ENCODE results near the gene LMNA.

LMNA gene

GRCh38 chr1:156106624-156107488 lies 7.7 kb upstream of the LMNA start:
- peak in 1 of 2 donors; percentile 61 for DNase-seq
- no peaks in the 10 kb centered on the region for H3K9me3 ChIP-seq (ENCODE audit: insufficient read depth, low read depth, low read length)
- H4K8ac ChIP-seq (ENCODE audit: low read depth, low read length) = peak overlapping the region; percentile 17
- H2AK5ac ChIP-seq (ENCODE audit: low read length) = peak overlapping the region; percentile 21
- peaks cover 2 to 3% of the 10 kb centered on the region in 2 experiments for H3K36me3 ChIP-seq (ENCODE audit: control insufficient read depth in 1 of 2, insufficient read depth in 2 of 2, low read length in 2 of 2)
- H3K9ac ChIP-seq (ENCODE audit: low read length) = no peak overlapping the region
- H3K14ac ChIP-seq (ENCODE audit: low read length) = peak overlapping the region; percentile 57
- peak overlapping the region; percentile 54 for H3K18ac ChIP-seq (ENCODE audit: low read length)
- no peak overlapping the region for H4K12ac ChIP-seq (ENCODE audit: low read depth, low read length)
- H3K4me2 ChIP-seq (ENCODE audit: low read length) = peak overlapping the region; percentile 53
- H4K91ac ChIP-seq (ENCODE audit: low read depth, low read length) = peak overlapping the region; percentile 71
- H3K4me3 ChIP-seq (ENCODE audit: low read depth, low read length) = no peak overlapping the region
- no peaks in the 10 kb centered on the region for H3K27me3 ChIP-seq (ENCODE audit: insufficient read depth, low read length)
- H2AFZ ChIP-seq (ENCODE audit: insufficient read depth, low read length, poor library complexity) = no peak overlapping the region
- H3K23ac ChIP-seq (ENCODE audit: low read length) = no peak overlapping the region
- H3K79me1 ChIP-seq (ENCODE audit: low read length) = peaks cover 39% of the 10 kb centered on the region
- WGBS (ENCODE audit: extremely low coverage, insufficient coverage, insufficient read length) = no CpG with 5 or more reads among the region's 14 CpGs
- peak overlapping the region; percentile 80 for H3K27ac ChIP-seq (ENCODE audit: low read depth, low read length)
- H3K4ac ChIP-seq (ENCODE audit: low read depth, low read length) = peak overlapping the region; percentile 27
- peak overlapping the region; percentile 77 for H2BK5ac ChIP-seq (ENCODE audit: low read depth, low read length, poor library complexity)
- peak overlapping the region; percentile 77 for H2BK12ac ChIP-seq (ENCODE audit: low read length)
- peak overlapping the region; percentile 69 for H2BK120ac ChIP-seq (ENCODE audit: insufficient read depth, low read length, poor library complexity)
- peaks cover 42 to 49% of the 10 kb centered on the region in 2 experiments for H3K4me1 ChIP-seq (ENCODE audit: control insufficient read depth in 1 of 2, insufficient read depth in 2 of 2, low read length in 2 of 2)
- peaks cover 12% of the 10 kb centered on the region for H3K79me2 ChIP-seq (ENCODE audit: control insufficient read depth, insufficient read depth, low read length, poor library complexity)

DNA sequence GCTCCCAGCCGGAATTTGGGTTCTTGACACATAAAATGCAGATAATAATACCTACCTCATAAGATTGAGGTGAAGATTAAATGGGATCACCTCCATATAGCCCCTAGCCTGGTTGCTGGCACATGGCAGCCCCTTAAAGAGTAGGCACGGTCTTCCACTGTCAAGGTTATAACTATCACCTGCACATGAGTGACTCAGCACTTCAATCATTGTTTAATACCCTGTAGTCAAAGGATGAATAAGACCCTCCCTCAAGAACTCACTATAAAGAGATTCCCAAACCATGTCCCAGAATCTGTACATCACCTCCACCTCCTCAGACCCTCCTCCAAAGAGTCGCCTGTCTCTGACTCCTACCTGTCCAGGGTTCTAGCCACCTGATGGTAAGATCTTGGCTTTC lies 6.5 kb upstream of the LMNA start:
- H3K18ac ChIP-seq (ENCODE audit: low read length) = no peak overlapping the region
- H2AFZ ChIP-seq (ENCODE audit: insufficient read depth, low read length, poor library complexity) = no peak overlapping the region
- no peak for DNase-seq
- H3K23ac ChIP-seq (ENCODE audit: low read length) = no peak overlapping the region
- no peak overlapping the region for H3K27ac ChIP-seq (ENCODE audit: low read depth, low read length)
- H3K4me1 ChIP-seq (ENCODE audit: control insufficient read depth in 1 of 2, insufficient read depth in 2 of 2, low read length in 2 of 2) = peaks cover 35 to 46% of the 10 kb centered on the region in 2 experiments
- peak overlapping the region; percentile 48 for H4K91ac ChIP-seq (ENCODE audit: low read depth, low read length)
- no CpG with 5 or more reads among the region's 3 CpGs for WGBS (ENCODE audit: extremely low coverage, insufficient coverage, insufficient read length)
- H3K36me3 ChIP-seq (ENCODE audit: control insufficient read depth in 1 of 2, insufficient read depth in 2 of 2, low read length in 2 of 2) = peaks cover 0 to 2% of the 10 kb centered on the region in 2 experiments
- H3K79me2 ChIP-seq (ENCODE audit: control insufficient read depth, insufficient read depth, low read length, poor library complexity) = peaks cover 10% of the 10 kb centered on the region
- no peak overlapping the region for H3K4me3 ChIP-seq (ENCODE audit: low read depth, low read length)
- H3K14ac ChIP-seq (ENCODE audit: low read length) = no peak overlapping the region
- no peak overlapping the region for H2BK5ac ChIP-seq (ENCODE audit: low read depth, low read length, poor library complexity)
- H4K8ac ChIP-seq (ENCODE audit: low read depth, low read length) = no peak overlapping the region
- no peak overlapping the region for H3K4me2 ChIP-seq (ENCODE audit: low read length)
- peaks cover 37% of the 10 kb centered on the region for H3K79me1 ChIP-seq (ENCODE audit: low read length)
- H3K4ac ChIP-seq (ENCODE audit: low read depth, low read length) = no peak overlapping the region
- H2BK120ac ChIP-seq (ENCODE audit: insufficient read depth, low read length, poor library complexity) = no peak overlapping the region
- H3K27me3 ChIP-seq (ENCODE audit: insufficient read depth, low read length) = no peaks in the 10 kb centered on the region
- H2AK5ac ChIP-seq (ENCODE audit: low read length) = no peak overlapping the region
- no peak overlapping the region for H4K12ac ChIP-seq (ENCODE audit: low read depth, low read length)
- H3K9ac ChIP-seq (ENCODE audit: low read length) = no peak overlapping the region
- no peaks in the 10 kb centered on the region for H3K9me3 ChIP-seq (ENCODE audit: insufficient read depth, low read depth, low read length)
- H2BK12ac ChIP-seq (ENCODE audit: low read length) = no peak overlapping the region

- Histone ChIP-seq H3K4me3 (ENCODE audit: low read depth, low read length) (no peak overlapping the region), H3K79me1 (ENCODE audit: low read length) (peaks cover 31% of the 10 kb centered on the region), H3K4ac (ENCODE audit: low read depth, low read length) (no peak overlapping the region), H3K18ac (ENCODE audit: low read length) (no peak overlapping the region), H2BK120ac (ENCODE audit: insufficient read depth, low read length, poor library complexity) (no peak overlapping the region), H3K9ac (ENCODE audit: low read length) (no peak overlapping the region), H3K14ac (ENCODE audit: low read length) (no peak overlapping the region), H3K4me2 (ENCODE audit: low read length) (no peak overlapping the region), H3K79me2 (ENCODE audit: control insufficient read depth, insufficient read depth, low read length, poor library complexity) (peaks cover 8% of the 10 kb centered on the region), H4K8ac (ENCODE audit: low read depth, low read length) (no peak overlapping the region), H4K91ac (ENCODE audit: low read depth, low read length) (no peak overlapping the region), H3K4me1 (ENCODE audit: control insufficient read depth in 1 of 2, insufficient read depth in 2 of 2, low read length in 2 of 2) (peaks cover 34 to 44% of the 10 kb centered on the region in 2 experiments), H4K12ac (ENCODE audit: low read depth, low read length) (no peak overlapping the region), H3K9me3 (ENCODE audit: insufficient read depth, low read depth, low read length) (no peaks in the 10 kb centered on the region), H3K27ac (ENCODE audit: low read depth, low read length) (no peak overlapping the region), H2AFZ (ENCODE audit: insufficient read depth, low read length, poor library complexity) (no peak overlapping the region), H2AK5ac (ENCODE audit: low read length) (no peak overlapping the region), H3K27me3 (ENCODE audit: insufficient read depth, low read length) (no peaks in the 10 kb centered on the region), H2BK12ac (ENCODE audit: low read length) (no peak overlapping the region), H2BK5ac (ENCODE audit: low read depth, low read length, poor library complexity) (no peak overlapping the region), H3K23ac (ENCODE audit: low read length) (no peak overlapping the region), H3K36me3 (ENCODE audit: control insufficient read depth in 1 of 2, insufficient read depth in 2 of 2, low read length in 2 of 2) (peaks cover 0 to under 1% of the 10 kb centered on the region in 2 experiments)
- no CpG with 5 or more reads among the region's 6 CpGs for WGBS (ENCODE audit: extremely low coverage, insufficient coverage, insufficient read length)
- peak in 1 of 2 donors; percentile 49 for DNase-seq
Measured at GRCh38 chr1:156108664-156109241, 5.8 kb upstream of the LMNA start.

GRCh38 chr1:156110252-156110651 lies 4.3 kb upstream of the LMNA start:
- Histone ChIP-seq H2BK120ac (ENCODE audit: insufficient read depth, low read length, poor library complexity) (no peak overlapping the region), H3K4me2 (ENCODE audit: low read length) (no peak overlapping the region), H2AFZ (ENCODE audit: insufficient read depth, low read length, poor library complexity) (no peak overlapping the region), H3K9me3 (ENCODE audit: insufficient read depth, low read depth, low read length) (no peaks in the 10 kb centered on the region), H3K79me1 (ENCODE audit: low read length) (peaks cover 27% of the 10 kb centered on the region), H3K9ac (ENCODE audit: low read length) (no peak overlapping the region), H2AK5ac (ENCODE audit: low read length) (no peak overlapping the region), H4K91ac (ENCODE audit: low read depth, low read length) (no peak overlapping the region), H3K14ac (ENCODE audit: low read length) (no peak overlapping the region), H4K12ac (ENCODE audit: low read depth, low read length) (no peak overlapping the region), H3K4me3 (ENCODE audit: low read depth, low read length) (no peak overlapping the region), H2BK5ac (ENCODE audit: low read depth, low read length, poor library complexity) (no peak overlapping the region), H3K36me3 (ENCODE audit: control insufficient read depth in 1 of 2, insufficient read depth in 2 of 2, low read length in 2 of 2) (no peaks in the 10 kb centered on the region), H3K27ac (ENCODE audit: low read depth, low read length) (no peak overlapping the region), H4K8ac (ENCODE audit: low read depth, low read length) (no peak overlapping the region), H2BK12ac (ENCODE audit: low read length) (no peak overlapping the region), H3K27me3 (ENCODE audit: insufficient read depth, low read length) (no peaks in the 10 kb centered on the region), H3K23ac (ENCODE audit: low read length) (no peak overlapping the region), H3K4ac (ENCODE audit: low read depth, low read length) (no peak overlapping the region), H3K18ac (ENCODE audit: low read length) (no peak overlapping the region), H3K79me2 (ENCODE audit: control insufficient read depth, insufficient read depth, low read length, poor library complexity) (peaks cover 15% of the 10 kb centered on the region), H3K4me1 (ENCODE audit: control insufficient read depth in 1 of 2, insufficient read depth in 2 of 2, low read length in 2 of 2) (peaks cover 25 to 35% of the 10 kb centered on the region in 2 experiments)
- no CpG with 5 or more reads among the region's 2 CpGs for WGBS (ENCODE audit: extremely low coverage, insufficient coverage, insufficient read length)
- DNase-seq = no peak
